Transverse colon (tissue), 4 donors: ENCODE data around the gene FOXJ3. TPM values are rescaled to one million over a fixed set of nuclear protein-coding genes. Genes with fewer than 3 reads are reported as not detected.

ENCODE experiments used
- DNase-seq: peaks from one replicate; pipeline ENCODE4 v3.0.0-alpha.2; 2019
- H3K27ac ChIP-seq, 4 donors: fragments of 200-600 bp; sonication (generic); 2 replicates each; pipeline ENCODE4 v1.5.1; 2016 to 2018; ENCODE audit warnings: inconsistent platforms in 4 of 4
- H3K27me3 ChIP-seq: fragments of 200-600 bp; sonication (generic); 2 replicates; pipeline ENCODE4 v1.5.1; 2017; ENCODE audit warnings: inconsistent platforms
- H3K36me3 ChIP-seq, 4 donors: fragments of 200-600 bp; sonication (generic); 2 replicates each; pipeline ENCODE4 v1.5.1; 2017 to 2019; ENCODE audit warnings: inconsistent platforms in 4 of 4
- H3K4me1 ChIP-seq, 4 donors: fragments of 200-600 bp; sonication (generic); 2 replicates each; pipeline ENCODE4 v1.5.1; 2017 to 2020; ENCODE audit warnings: inconsistent platforms in 4 of 4
- H3K4me3 ChIP-seq, 4 donors: fragments of 200-600 bp; sonication (generic); 1 replicate in 1 of 4; 2 replicates in 3 of 4; pipeline versions ENCODE4 v1.5.1 to v1.6.1; 2017 to 2019; ENCODE audit warnings: inconsistent platforms in 4 of 4
- H3K9me3 ChIP-seq, 2 donors: fragments of 200-600 bp; sonication (generic); 2 replicates each; pipeline ENCODE4 v1.5.1; 2017 to 2019; ENCODE audit warnings: inconsistent platforms in 2 of 2
- EP300 ChIP-seq: sonication (generic); formaldehyde crosslinking; IDR thresholded peaks from one replicate; pipeline ENCODE4 v1.6.1; 2017; ENCODE audit warnings: antibody characterized with exemption, low read depth
- POLR2A ChIP-seq: fragments of 450-650 bp; IDR thresholded peaks from one replicate; pipeline ENCODE4 v1.6.1; 2016; ENCODE audit warnings: antibody characterized with exemption, mild to moderate bottlenecking, moderate library complexity
- POLR2AphosphoS5 ChIP-seq, 3 donors: sonication (generic); formaldehyde crosslinking; IDR thresholded peaks; one replicate each; pipeline ENCODE4 v1.6.1; 2016; ENCODE audit warnings: antibody characterized with exemption in 3 of 3
- WGBS, 2 donors: methylation state at CpG; one replicate each; pipeline ENCODE4 v1.1.5; 2018; ENCODE audit warnings: low coverage in 1 of 2; 5-methylcytosine and 5-hydroxymethylcytosine counted together
- in situ Hi-C, 4 donors: fragments of 200-750 bp; cut with MboI; loops; one replicate each; pipeline versions ENCODE4 v1.15.0 to v1.15.1; 2017; ENCODE audit warnings: low sequenced_read_pairs in 3 of 4, low pct_ligation_motif_present in 1 of 4, low pct_unique_long_range_greater_than_20kb in 1 of 4
- intact Hi-C: fragments of 100-400 bp; cut with DNase I; formaldehyde crosslinking; loops from one replicate; pipeline ENCODE4 v1.15.1; 2023; ENCODE audit warnings: low total_unique reads
- total RNA-seq, 4 donors: library from RNA; depleted of rRNA; stranded (reverse); fragments of >200 nt; gene quantifications; one replicate each; pipeline ENCODE4 v1.1.0, GENCODE V29; 2016
- TF ChIP-seq, protein P1 (sequence below), 5 experiments: fragments of 200-600 bp in 3 of 5; fragments of 450-650 bp in 2 of 5; sonication (generic) in 3 of 5; IDR thresholded peaks; 1 replicate in 2 of 5; 2 replicates in 3 of 5; pipeline ENCODE4 v1.5.1; 2016 to 2017; ENCODE audit warnings: antibody characterized with exemption in 5 of 5, inconsistent platforms in 3 of 5, mild to moderate bottlenecking in 2 of 5, moderate library complexity in 1 of 5

The FOXJ3 gene
- total RNA-seq, 4 donors from 2014 or later, result 18.5 to 62.1 (median 38.6) TPM

DNA sequence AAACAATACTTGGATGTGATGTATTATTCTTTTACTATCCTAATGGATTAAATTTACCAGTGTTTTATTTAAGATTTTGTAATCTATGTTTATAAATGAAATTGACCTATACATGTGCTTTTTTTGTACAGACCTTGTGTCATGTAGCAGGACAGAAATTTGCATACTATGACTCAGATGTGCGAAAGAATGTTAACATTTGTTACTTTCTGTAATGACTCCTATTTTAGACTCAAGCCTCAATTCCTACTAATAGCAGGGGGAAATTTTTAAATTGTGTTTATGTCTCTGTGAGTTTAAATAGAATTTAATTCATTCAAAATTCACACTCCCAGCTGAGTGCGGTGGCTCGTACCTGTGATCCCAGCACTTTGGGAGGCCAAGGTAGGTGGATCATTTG is 23.8 kb upstream of the FOXJ3 start:
- WGBS, 2 donors, result 91 to 94% methylated on average over 3 of the region's 3 CpGs
- TF ChIP-seq POLR2AphosphoS5 (IDR thresholded peaks at IDR 0.05) (no peak), EP300 (no peak), POLR2A (no peak)
- TF ChIP-seq, protein P1, sequence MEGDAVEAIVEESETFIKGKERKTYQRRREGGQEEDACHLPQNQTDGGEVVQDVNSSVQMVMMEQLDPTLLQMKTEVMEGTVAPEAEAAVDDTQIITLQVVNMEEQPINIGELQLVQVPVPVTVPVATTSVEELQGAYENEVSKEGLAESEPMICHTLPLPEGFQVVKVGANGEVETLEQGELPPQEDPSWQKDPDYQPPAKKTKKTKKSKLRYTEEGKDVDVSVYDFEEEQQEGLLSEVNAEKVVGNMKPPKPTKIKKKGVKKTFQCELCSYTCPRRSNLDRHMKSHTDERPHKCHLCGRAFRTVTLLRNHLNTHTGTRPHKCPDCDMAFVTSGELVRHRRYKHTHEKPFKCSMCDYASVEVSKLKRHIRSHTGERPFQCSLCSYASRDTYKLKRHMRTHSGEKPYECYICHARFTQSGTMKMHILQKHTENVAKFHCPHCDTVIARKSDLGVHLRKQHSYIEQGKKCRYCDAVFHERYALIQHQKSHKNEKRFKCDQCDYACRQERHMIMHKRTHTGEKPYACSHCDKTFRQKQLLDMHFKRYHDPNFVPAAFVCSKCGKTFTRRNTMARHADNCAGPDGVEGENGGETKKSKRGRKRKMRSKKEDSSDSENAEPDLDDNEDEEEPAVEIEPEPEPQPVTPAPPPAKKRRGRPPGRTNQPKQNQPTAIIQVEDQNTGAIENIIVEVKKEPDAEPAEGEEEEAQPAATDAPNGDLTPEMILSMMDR (IDR thresholded peaks at IDR 0.05), result no peak
- intact Hi-C loops, result no loop called here

DNA sequence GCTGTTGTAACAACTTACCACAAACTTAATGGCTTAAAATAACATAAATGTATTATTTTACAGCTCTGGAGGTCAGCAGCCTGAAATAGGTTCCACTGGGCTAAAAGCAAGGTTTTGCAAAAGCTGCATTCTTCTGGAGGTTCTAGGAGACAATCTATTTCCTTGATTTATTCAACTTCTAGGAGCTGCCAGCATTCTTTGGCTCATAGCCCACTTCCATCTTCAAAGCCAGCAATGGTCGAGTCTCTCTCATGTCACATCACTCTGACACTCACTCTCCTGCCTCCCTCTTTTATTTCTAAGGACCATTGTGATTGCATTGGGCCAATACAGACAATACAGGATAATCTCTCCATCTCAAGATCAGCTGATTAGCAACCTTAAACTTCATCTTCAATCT is 15.1 kb upstream of the FOXJ3 start:
- H3K27ac ChIP-seq, result no peak overlapping the region

More for the DNA sequence above, 23.8 kb upstream of the FOXJ3 start:
- Histone ChIP-seq H3K27me3 (peaks cover 4% of the 10 kb centered on the region), H3K4me3 (no peak overlapping the region), H3K4me1 (no peaks in the 10 kb centered on the region), H3K27ac (no peak overlapping the region), H3K36me3 (no peaks in the 10 kb centered on the region), H3K9me3 (no peaks in the 10 kb centered on the region)
- DNase-seq, result no peak
- in situ Hi-C loops, result no loop called here

DNA sequence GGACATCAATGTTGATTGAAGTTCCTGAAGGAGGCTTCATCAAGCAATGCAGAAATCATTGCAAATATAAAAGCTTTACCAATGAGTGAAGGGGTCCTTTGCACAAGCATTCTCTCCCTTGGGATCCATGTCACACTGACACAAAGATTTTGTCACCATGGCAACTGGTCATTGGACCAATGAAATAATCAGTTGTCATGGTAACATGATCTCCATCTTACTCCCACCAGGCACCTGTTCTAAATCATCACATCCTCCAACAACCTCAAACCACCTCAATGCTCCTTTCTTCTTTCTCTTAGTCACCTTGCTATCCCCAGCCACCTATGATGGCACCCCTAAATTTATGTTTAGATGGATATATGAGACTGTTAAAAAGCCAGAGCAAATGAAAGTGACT is 13.5 kb upstream of the FOXJ3 start:
- intact Hi-C loops, result no loop called here
- H3K36me3 ChIP-seq, result no peaks in the 10 kb centered on the region
- H3K9me3 ChIP-seq, result no peaks in the 10 kb centered on the region
- H3K4me3 ChIP-seq, result no peak overlapping the region
- in situ Hi-C loops, result loop anchor here in 3 of 4 donors (25.0 kb wide), 3 partner anchors 314 to 414 kb away; partner anchors contain the start of genes C1orf50 (in 2 of the 3), P3H1 (in 2 of the 3), CLDN19 (in 1 of the 3) and PPIH (in 1 of the 3)
- no peak for DNase-seq
- no peak overlapping the region for H3K27ac ChIP-seq
- peaks cover 0 to 3% (median 0%) of the 10 kb centered on the region in 4 donors for H3K4me1 ChIP-seq
- no peak for TF ChIP-seq EP300
- no peak for TF ChIP-seq POLR2A
- no peak for TF ChIP-seq POLR2AphosphoS5 (IDR thresholded peaks at IDR 0.05)
- TF ChIP-seq, protein P1 (IDR thresholded peaks at IDR 0.05), result no peak
- H3K27me3 ChIP-seq, result peaks cover 9% of the 10 kb centered on the region

More for the DNA sequence above, 15.1 kb upstream of the FOXJ3 start:
- Histone ChIP-seq H3K9me3 (no peaks in the 10 kb centered on the region), H3K4me3 (no peak overlapping the region), H3K4me1 (peaks cover 0 to 3% (median 0%) of the 10 kb centered on the region in 4 donors), H3K36me3 (no peaks in the 10 kb centered on the region), H3K27me3 (peaks cover 14% of the 10 kb centered on the region)
- in situ Hi-C loops (no loop called here), intact Hi-C loops (no loop called here)
- TF ChIP-seq EP300 (no peak), POLR2A (no peak), POLR2AphosphoS5 (IDR thresholded peaks at IDR 0.05) (no peak)
- 0 to 7% methylated on average over 1 of the region's 1 CpG for WGBS, 2 donors
- DNase-seq, result no peak

DNA sequence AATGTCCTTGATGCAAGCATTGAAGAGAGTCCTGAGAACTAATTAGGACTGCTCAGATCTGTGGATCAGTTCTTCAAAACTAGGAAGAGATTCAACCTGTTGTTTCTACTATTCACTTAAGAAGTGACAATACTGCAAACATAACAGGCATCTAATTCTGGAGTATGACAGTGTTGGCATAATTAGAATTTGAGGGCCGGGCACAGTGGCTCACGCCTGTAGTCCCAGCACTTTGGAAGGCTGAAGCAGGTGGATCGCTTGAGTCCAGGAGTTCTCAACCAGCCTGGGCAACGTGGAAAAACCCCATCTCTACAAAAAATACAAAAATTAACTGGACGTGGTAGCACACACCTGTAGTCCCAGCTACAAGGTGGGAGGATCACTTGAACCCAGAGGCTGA is 8.0 kb upstream of the FOXJ3 start:
- Histone ChIP-seq H3K9me3 (no peaks in the 10 kb centered on the region), H3K36me3 (no peaks in the 10 kb centered on the region), H3K27me3 (no peaks in the 10 kb centered on the region), H3K27ac (no peak overlapping the region), H3K4me3 (no peak overlapping the region), H3K4me1 (peaks cover 0 to 23% (median 10%) of the 10 kb centered on the region in 4 donors)
- TF ChIP-seq POLR2AphosphoS5 (IDR thresholded peaks at IDR 0.05) (no peak), POLR2A (no peak), EP300 (no peak)
- TF ChIP-seq, protein P1 (IDR thresholded peaks at IDR 0.05), result no peak
- 71 to 96% methylated on average over 4 to 5 of the region's 5 CpGs for WGBS, 2 donors
- no peak for DNase-seq
- intact Hi-C loops, result no loop called here
- in situ Hi-C loops, result loop anchor here in 3 of 4 donors (25.0 kb wide), 3 partner anchors 319 to 419 kb away; partner anchors contain the start of genes C1orf50 (in 2 of the 3), P3H1 (in 2 of the 3), CLDN19 (in 1 of the 3) and PPIH (in 1 of the 3)
